NB4 (cell line): ENCODE results near the gene ARHGAP5.

Source experiments
- CTCF ChIP-seq: IDR thresholded peaks from one replicate; pipeline ENCODE4 v1.5.1; 2012; ENCODE audit warnings: low read depth, low read length
- MAX ChIP-seq: IDR thresholded peaks from 2 replicates; pipeline ENCODE4 v1.6.1; 2011; ENCODE audit warnings: low read depth, low read length
- MYC ChIP-seq: IDR thresholded peaks from 2 replicates; pipeline ENCODE4 v1.6.1; 2011; ENCODE audit warnings: low read depth, low read length

GRCh38 chr14:32183151-32184058 lies 106.3 kb downstream of the ARHGAP5 start:
- TF ChIP-seq CTCF (no peak), MYC (no peak), MAX (no peak)
